GM23338 (cell line): ENCODE results near the gene TNFAIP3. TPM values are rescaled to one million over a fixed set of nuclear protein-coding genes. Genes with fewer than 3 reads are reported as not detected.

Source experiments
- ATAC-seq: fragments of 200-7000 bp; cut with Tn5 transposase; 3 replicates; pipeline ENCODE4 v1.9.1; 2020
- DNase-seq: peaks from one replicate; pipeline ENCODE4 v3.0.0-alpha.2; 2015; ENCODE audit warnings: low spot score
- H2AFZ ChIP-seq: fragments of 200-600 bp; sonication (generic); 2 replicates; pipeline ENCODE4 v1.8.0; 2016; ENCODE audit warnings: antibody characterized with exemption, mild to moderate bottlenecking, moderate library complexity
- H3F3A ChIP-seq: fragments of 200-600 bp; sonication (generic); replicated peaks from 2 replicates; pipeline ENCODE4 v1.8.0; 2017; ENCODE audit warnings: antibody characterized with exemption, mixed run types, low read depth
- H3K27ac ChIP-seq: fragments of 200-600 bp; sonication (generic); 2 replicates; pipeline ENCODE4 v1.6.1; 2016; ENCODE audit warnings: low read depth
- H3K27me3 ChIP-seq: fragments of 200-600 bp; sonication (generic); 2 replicates; pipeline ENCODE4 v1.8.0; 2016; ENCODE audit warnings: mild to moderate bottlenecking, mixed run types, moderate library complexity; ENCODE audit not compliant: insufficient read depth
- H3K36me3 ChIP-seq: fragments of 200-600 bp; sonication (generic); 2 replicates; pipeline ENCODE4 v1.8.0; 2016; ENCODE audit warnings: mild to moderate bottlenecking; ENCODE audit not compliant: insufficient read depth
- H3K4me1 ChIP-seq: fragments of 200-600 bp; sonication (generic); 2 replicates; pipeline ENCODE4 v1.8.0; 2016; ENCODE audit warnings: mild to moderate bottlenecking, moderate library complexity; ENCODE audit not compliant: insufficient read depth
- H3K4me2 ChIP-seq: fragments of 200-600 bp; sonication (generic); 2 replicates; pipeline ENCODE4 v1.7.1; 2017; ENCODE audit warnings: mixed run types
- H3K4me3 ChIP-seq: fragments of 200-600 bp; sonication (generic); 2 replicates; pipeline ENCODE4 v1.6.1; 2016; ENCODE audit warnings: mixed run types
- H3K79me2 ChIP-seq: fragments of 200-600 bp; sonication (generic); replicated peaks from 2 replicates; pipeline ENCODE4 v1.8.0; 2017; ENCODE audit warnings: mild to moderate bottlenecking; ENCODE audit not compliant: insufficient read depth
- H3K9me2 ChIP-seq: fragments of 200-600 bp; sonication (generic); 2 replicates; pipeline ENCODE4 v1.8.0; 2017; ENCODE audit not compliant: insufficient read depth
- H4K20me1 ChIP-seq: fragments of 200-600 bp; sonication (generic); replicated peaks from 2 replicates; pipeline ENCODE4 v1.8.0; 2017; ENCODE audit warnings: mild to moderate bottlenecking; ENCODE audit not compliant: insufficient read depth
- H3K27ac Mint-ChIP-seq: 2 replicates; pipeline ENCODE4 v1.8.0; 2020; ENCODE audit warnings: inconsistent platforms, mild to moderate bottlenecking, moderate library complexity, mixed read lengths
- H3K27me3 Mint-ChIP-seq: 3 replicates; pipeline ENCODE4 v1.8.0; 2022; ENCODE audit warnings: low read depth, mild to moderate bottlenecking, moderate library complexity, mixed read lengths, inconsistent platforms; ENCODE audit not compliant: insufficient read depth, poor library complexity
- H3K36me3 Mint-ChIP-seq: 3 replicates; pipeline ENCODE4 v1.8.0; 2021; ENCODE audit warnings: low read depth, mild to moderate bottlenecking, inconsistent platforms, moderate library complexity, mixed read lengths
- H3K4me1 Mint-ChIP-seq: 3 replicates; pipeline ENCODE4 v1.8.0; 2020; ENCODE audit warnings: mild to moderate bottlenecking, inconsistent platforms, mixed read lengths
- H3K4me3 Mint-ChIP-seq: 3 replicates; pipeline ENCODE4 v1.8.0; 2021; ENCODE audit warnings: moderate library complexity, mild to moderate bottlenecking, inconsistent platforms, mixed read lengths
- H3K9me3 Mint-ChIP-seq: 3 replicates; pipeline ENCODE4 v1.8.0; 2020; ENCODE audit warnings: moderate library complexity, mild to moderate bottlenecking, inconsistent platforms, mixed read lengths
- EZH2 ChIP-seq: fragments of 200-600 bp; sonication (generic); IDR thresholded peaks from one replicate; pipeline ENCODE4 v1.8.0; 2017; ENCODE audit warnings: antibody characterized with exemption, mild to moderate bottlenecking, low read depth; ENCODE audit not compliant: unreplicated experiment
- JUNB ChIP-seq: IDR thresholded peaks from one replicate; pipeline ENCODE4 v1.6.1; 2016; ENCODE audit warnings: antibody characterized with exemption; ENCODE audit not compliant: unreplicated experiment
- POLR2AphosphoS5 ChIP-seq: IDR thresholded peaks from 2 replicates; pipeline ENCODE4 v1.6.1; 2016; ENCODE audit warnings: antibody characterized with exemption, low read depth
- STAT1 ChIP-seq: IDR thresholded peaks from one replicate; pipeline ENCODE4 v1.6.1; 2016; ENCODE audit warnings: antibody characterized with exemption; ENCODE audit not compliant: unreplicated experiment
- ZNF114 ChIP-seq: fragments of 250-450 bp; sonication (Bioruptor Pico); IDR thresholded peaks from 2 replicates; pipeline ENCODE4 v1.5.0; 2020; ENCODE audit warnings: mild to moderate bottlenecking, moderate library complexity
- ZNF331 ChIP-seq: fragments of 250-450 bp; sonication (Bioruptor Pico); IDR thresholded peaks from 2 replicates; pipeline ENCODE4 v1.5.0; 2020; ENCODE audit warnings: low read depth, mild to moderate bottlenecking, moderate library complexity
- ZNF462 ChIP-seq: fragments of 250-450 bp; sonication (Bioruptor Pico); IDR thresholded peaks from 2 replicates; pipeline ENCODE4 v1.5.0; 2020; ENCODE audit warnings: mild to moderate bottlenecking, moderate library complexity
- polyA plus RNA-seq: library from polyadenylated mRNA; unstranded; fragments of >200 nt; fragmentation: Nextera tagmentation; extraction: Ambion mirVana; gene quantifications from 2 replicates; pipeline ENCODE4 v1.2.1, GENCODE V29; 2016
- total RNA-seq: library from RNA; depleted of rRNA; stranded (reverse); fragments of >200 nt; shearing (Covaris generic); gene quantifications from 2 replicates; pipeline ENCODE4 v1.2.3, GENCODE V29; 2014

TNFAIP3 gene
- total and polyA plus RNA-seq, 2 experiments from 2014 or later = 2.1 to 2.3 TPM

DNA sequence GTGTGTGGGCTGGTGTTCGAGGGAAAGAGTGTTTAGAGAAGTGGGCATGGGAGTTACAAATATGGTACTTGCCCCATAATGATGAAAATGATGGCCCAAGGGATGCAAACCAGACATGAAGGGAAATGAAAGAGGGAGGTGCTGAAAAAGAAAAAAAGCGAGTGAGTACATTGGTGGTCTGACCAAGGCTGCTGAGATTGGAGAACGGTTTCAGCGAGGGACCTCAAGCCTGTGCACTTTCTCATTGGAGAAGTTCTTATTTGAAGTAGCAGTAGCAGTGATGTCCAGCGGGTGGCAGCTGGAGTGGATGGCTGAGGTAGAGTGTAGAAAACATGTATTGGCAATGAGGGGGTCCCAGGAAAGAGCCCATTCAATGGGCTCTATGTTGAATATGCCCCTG is 54.8 kb downstream of the TNFAIP3 start (continued):
- no peak for TF ChIP-seq ZNF462 (CRISPR knock-in tag)
- TF ChIP-seq POLR2AphosphoS5 = no peak
- no peak for TF ChIP-seq JUNB

- Mint-ChIP-seq H3K4me1 (peaks cover 36% of the 10 kb centered on the region), H3K4me3 (no peak overlapping the region), H3K36me3 (no peaks in the 10 kb centered on the region), H3K9me3 (no peaks in the 10 kb centered on the region), H3K27ac (no peak overlapping the region), H3K27me3 (peaks cover 15% of the 10 kb centered on the region)
- Histone ChIP-seq H3K4me3 (no peak overlapping the region), H3K79me2 (no peaks in the 10 kb centered on the region), H3F3A (no peaks in the 10 kb centered on the region), H2AFZ (no peak overlapping the region), H3K4me2 (no peak overlapping the region), H3K9me2 (no peaks in the 10 kb centered on the region), H4K20me1 (no peaks in the 10 kb centered on the region), H3K36me3 (no peaks in the 10 kb centered on the region), H3K27ac (no peak overlapping the region), H3K27me3 (no peaks in the 10 kb centered on the region), H3K4me1 (peaks cover 20% of the 10 kb centered on the region)
- TF ChIP-seq EZH2 (no peak), JUNB (no peak), STAT1 (no peak), ZNF114 (CRISPR knock-in tag) (no peak), ZNF331 (CRISPR knock-in tag) (no peak), ZNF462 (CRISPR knock-in tag) (no peak), POLR2AphosphoS5 (no peak)
- no peak for ATAC-seq
- DNase-seq = no peak
Measured at GRCh38 chr6:137923866-137924653, 57.0 kb downstream of the TNFAIP3 start.
